GM10266 (cell line): ENCODE data around the gene KHK.

ENCODE experiments used
- DNase-seq: peaks from one replicate; pipeline ENCODE4 v3.0.0; 2012; ENCODE audit errors: extremely low spot score
- CTCF ChIP-seq: IDR thresholded peaks from 2 replicates; pipeline ENCODE4 v1.5.1; 2012; ENCODE audit warnings: mild to moderate bottlenecking, low read depth; ENCODE audit not compliant: control insufficient read depth, insufficient read depth; ENCODE audit errors: missing control alignments

The KHK gene

GRCh38 chr2:27089111-27089954 lies 2.8 kb downstream of the KHK start:
- DNase-seq, result no peak
- no peak for TF ChIP-seq CTCF

GRCh38 chr2:27091746-27092695 lies 5.4 kb downstream of the KHK start:
- DNase-seq, result no peak
- no peak for TF ChIP-seq CTCF

- TF ChIP-seq CTCF, result no peak
- DNase-seq, result no peak
These were observed 6.3 kb downstream of the KHK start for GRCh38 chr2:27092696-27093429.

GRCh38 chr2:27093430-27094352 lies 7.1 kb downstream of the KHK start:
- no peak for DNase-seq
- no peak for TF ChIP-seq CTCF

- no peak for DNase-seq
These were observed 7.9 kb downstream of the KHK start for GRCh38 chr2:27094353-27094984.

More at GRCh38 chr2:27094353-27094984, 7.9 kb downstream of the KHK start:
- no peak for TF ChIP-seq CTCF
